Keratinocyte (primary cell): ENCODE data around the gene HEYL.

ENCODE experiments used
- CTCF ChIP-seq, 3 experiments: IDR thresholded peaks in 1 of 3; conservative IDR thresholded peaks in 1 of 3; optimal IDR thresholded peaks in 1 of 3; 2 replicates in 2 of 3; 3 replicates in 1 of 3; pipeline versions ENCODE3 to v1.5.1; 2011; ENCODE audit warnings: low read length in 3 of 3, mild to moderate bottlenecking in 3 of 3, moderate library complexity in 2 of 3, control low read depth in 1 of 3, inconsistent platforms in 1 of 3; ENCODE audit not compliant: insufficient read depth in 2 of 3; ENCODE audit errors: extremely low read depth in 1 of 3
- EZH2 ChIP-seq: IDR thresholded peaks from one replicate; pipeline ENCODE4 v1.6.1; 2012; ENCODE audit warnings: inconsistent platforms, mild to moderate bottlenecking, low read length, moderate library complexity

GRCh38 chr1:39625009-39625408 is 14.4 kb downstream of the HEYL start:
- TF ChIP-seq CTCF (optimal IDR thresholded peaks at IDR 0.05 in 1 of 3, IDR thresholded peaks at IDR 0.05 in 1 of 3, conservative IDR thresholded peaks at IDR 0.05 in 1 of 3; ENCODE audit: extremely low read depth in 1 of 3, insufficient read depth in 2 of 3, low read length in 3 of 3): no peak
- TF ChIP-seq EZH2: no peak
